Prostate gland (tissue), 2 donors: Measurements from ENCODE around the gene KRTAP9-8.
"Not testable (repeated sequence)": the region's sequence is repeated elsewhere in the genome, so short reads cannot be mapped to it uniquely, and the experiment has no call there.

Source experiments
- CTCF ChIP-seq, 4 experiments: fragments of 200-600 bp in 2 of 4; fragments of 450-650 bp in 2 of 4; sonication (generic) in 2 of 4; IDR thresholded peaks; 1 replicate in 3 of 4; 2 replicates in 1 of 4; pipeline ENCODE4 v1.5.1; 2016 to 2019; ENCODE audit warnings: antibody characterized with exemption in 4 of 4, mild to moderate bottlenecking in 2 of 4, moderate library complexity in 2 of 4
- POLR2A ChIP-seq: fragments of 450-650 bp; IDR thresholded peaks from one replicate; pipeline ENCODE4 v1.6.1; 2016; ENCODE audit warnings: antibody characterized with exemption, mild to moderate bottlenecking
- POLR2AphosphoS5 ChIP-seq: sonication (generic); formaldehyde crosslinking; IDR thresholded peaks from one replicate; pipeline ENCODE4 v1.6.1; 2017; ENCODE audit warnings: antibody characterized with exemption

GRCh38 chr17:41246995-41247787, 9.4 kb downstream of the KRTAP9-8 start:
- TF ChIP-seq POLR2AphosphoS5; CTCF (IDR thresholded peaks at IDR 0.05); POLR2A: not testable (repeated sequence)
